HFFc6 (cell line): ENCODE measurements around the gene ARF5. TPM values are rescaled to one million over a fixed set of nuclear protein-coding genes. Genes with fewer than 3 reads are reported as not detected.

Source experiments
- DNase-seq: peaks from one replicate; pipeline ENCODE4 v3.0.0-alpha.2; 2018
- H3K27ac Mint-ChIP-seq: 2 replicates; pipeline ENCODE4 v1.8.0; 2020; ENCODE audit warnings: mild to moderate bottlenecking, mixed read lengths
- H3K27me3 Mint-ChIP-seq: 2 replicates; pipeline ENCODE4 v1.8.0; 2021; ENCODE audit warnings: mild to moderate bottlenecking, moderate library complexity, mixed read lengths; ENCODE audit not compliant: insufficient read depth
- H3K36me3 Mint-ChIP-seq: 2 replicates; pipeline ENCODE4 v1.8.0; 2021; ENCODE audit warnings: low read depth, mixed read lengths
- H3K4me1 Mint-ChIP-seq: 2 replicates; pipeline ENCODE4 v1.8.0; 2020; ENCODE audit warnings: low read depth, mixed read lengths
- H3K4me3 Mint-ChIP-seq: 2 replicates; pipeline ENCODE4 v1.8.0; 2020; ENCODE audit warnings: mild to moderate bottlenecking, moderate library complexity, mixed read lengths
- H3K9me3 Mint-ChIP-seq: 2 replicates; pipeline ENCODE4 v1.8.0; 2020; ENCODE audit warnings: mild to moderate bottlenecking, mixed read lengths
- CTCF ChIP-seq: fragments of 200-600 bp; sonication (generic); IDR thresholded peaks from 2 replicates; pipeline ENCODE4 v1.5.0; 2021; ENCODE audit warnings: antibody characterized with exemption, mild to moderate bottlenecking
- total RNA-seq, 6 experiments: library from RNA; stranded (reverse); fragmentation: NEBNext Ultra II Directional; extraction: Animal tissue kit (Norgen Biotek cat#: 25700); gene quantifications; 2 replicates in 1 of 6; 3 replicates in 5 of 6; pipeline ENCODE4 v1.2.3, GENCODE V29; 2021

Gene ARF5
- total RNA-seq, 6 experiments from 2014 or later: 98.3 to 122 (median 110) TPM

GRCh38 chr7:127618042-127618441 lies 29.8 kb downstream of the ARF5 start, which contains the start of gene PAX4:
Gene PAX4, minus strand, starts transcription at chr7:127618142. Its CDS starts 2,214 bp downstream, at chr7:127615928.
- H3K36me3 Mint-ChIP-seq: no peaks in the 10 kb centered on the region
- peaks cover 60% of the 10 kb centered on the region for H3K27me3 Mint-ChIP-seq
- no peak within 1 kb of the TSS for H3K4me3 Mint-ChIP-seq
- no peak for DNase-seq
- no peaks in the 10 kb centered on the region for H3K9me3 Mint-ChIP-seq
- no peaks in the 10 kb centered on the region; the same call in 1 of the 2 replicates for H3K4me1 Mint-ChIP-seq
- no peak for TF ChIP-seq CTCF
- H3K27ac Mint-ChIP-seq: no peak within 1 kb of the TSS

- Mint-ChIP-seq H3K27ac (no peak overlapping the region), H3K4me1 (no peaks in the 10 kb centered on the region; the same call in 1 of the 2 replicates), H3K36me3 (no peaks in the 10 kb centered on the region), H3K9me3 (no peaks in the 10 kb centered on the region), H3K27me3 (peaks cover 55% of the 10 kb centered on the region), H3K4me3 (no peak overlapping the region)
- TF ChIP-seq CTCF: no peak
- DNase-seq: no peak
Observed at GRCh38 chr7:127618775-127619174, 30.6 kb downstream of the ARF5 start.

- Mint-ChIP-seq H3K9me3 (no peaks in the 10 kb centered on the region), H3K4me1 (no peaks in the 10 kb centered on the region; the same call in 1 of the 2 replicates), H3K36me3 (no peaks in the 10 kb centered on the region), H3K27ac (no peak overlapping the region), H3K4me3 (no peak overlapping the region), H3K27me3 (peaks cover 59% of the 10 kb centered on the region)
- TF ChIP-seq CTCF: no peak
- no peak for DNase-seq
Observed at GRCh38 chr7:127619681-127620405, 31.6 kb downstream of the ARF5 start.

DNA sequence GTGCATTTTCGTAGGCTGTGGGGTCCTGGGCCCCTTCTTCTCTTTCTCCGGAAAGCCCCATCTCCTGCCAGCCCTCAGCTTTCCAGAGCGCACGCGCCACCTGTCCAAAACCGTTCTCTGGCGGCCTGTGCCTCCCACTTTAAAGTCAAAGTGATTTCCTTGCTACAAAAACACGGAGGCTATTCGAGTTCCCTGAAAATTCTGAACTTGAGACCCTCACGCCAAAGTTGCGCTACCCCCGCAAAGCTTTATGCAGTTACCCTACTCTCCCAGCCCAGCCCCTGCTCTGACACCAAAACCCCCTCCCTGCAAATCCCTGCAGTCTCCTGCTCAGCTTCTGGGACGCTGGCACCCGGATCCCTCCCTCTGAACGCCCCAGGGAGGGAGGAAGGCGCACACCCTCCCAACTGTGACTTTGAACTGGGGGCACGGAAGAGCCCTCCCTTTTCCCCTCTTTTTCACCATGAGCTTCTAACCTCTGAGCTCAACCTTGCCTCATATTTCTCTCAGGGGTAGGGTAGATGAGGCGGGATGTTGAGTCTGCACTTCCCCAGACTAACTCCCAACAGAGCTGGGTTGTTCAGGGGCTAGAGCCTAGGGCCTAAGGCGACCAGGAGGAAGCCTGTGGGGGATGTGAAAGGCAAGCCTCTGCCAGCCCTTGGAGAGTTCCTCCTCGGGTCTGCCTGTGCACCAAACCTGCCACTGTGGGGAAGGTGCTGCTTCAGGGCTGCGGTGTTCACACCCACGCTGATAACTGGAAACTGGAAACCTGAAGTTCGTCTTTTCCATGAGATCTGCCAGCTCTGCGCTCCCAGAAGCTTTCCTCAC lies 32.4 kb downstream of the ARF5 start:
- Mint-ChIP-seq H3K36me3 (no peaks in the 10 kb centered on the region), H3K27ac (no peak overlapping the region), H3K27me3 (peaks cover 58% of the 10 kb centered on the region), H3K4me1 (no peaks in the 10 kb centered on the region; the same call in 1 of the 2 replicates), H3K4me3 (peak overlapping the region; percentile 17; the same call in 1 of the 2 replicates), H3K9me3 (no peaks in the 10 kb centered on the region)
- no peak for TF ChIP-seq CTCF
- no peak for DNase-seq

DNA sequence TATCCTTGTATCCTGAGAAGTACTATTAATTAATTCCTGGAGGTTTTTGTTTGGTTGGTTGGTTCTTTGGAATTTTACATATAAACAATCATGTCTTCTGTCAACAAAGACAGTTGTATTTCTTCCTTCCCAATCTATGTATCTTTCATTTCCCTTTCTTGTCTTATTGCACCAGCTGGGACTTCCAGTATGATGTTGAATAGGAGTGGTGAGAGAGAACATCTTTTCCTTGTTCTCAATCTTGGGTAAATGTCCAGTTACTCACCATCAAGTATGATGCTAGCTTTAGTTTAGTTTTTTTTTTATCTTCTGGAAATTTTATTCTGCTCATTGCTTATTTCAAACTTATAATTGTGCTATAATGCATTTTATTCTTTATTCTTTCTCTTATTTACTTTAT lies 37.1 kb downstream of the ARF5 start:
- H3K4me3 Mint-ChIP-seq: no peak overlapping the region

More for the DNA sequence above, 37.1 kb downstream of the ARF5 start:
- Mint-ChIP-seq H3K27ac (no peak overlapping the region), H3K36me3 (no peaks in the 10 kb centered on the region), H3K4me1 (peaks cover 13% of the 10 kb centered on the region; the same call in 1 of the 2 replicates), H3K9me3 (no peaks in the 10 kb centered on the region), H3K27me3 (peaks cover 28% of the 10 kb centered on the region)
- no peak for TF ChIP-seq CTCF
- no peak for DNase-seq
